Suprapubic skin (tissue), 4 donors: ENCODE results near the gene MGAT3. TPM values are rescaled to one million over a fixed set of nuclear protein-coding genes. Genes with fewer than 3 reads are reported as not detected.

Experiments used
- DNase-seq, 2 donors: peaks; one replicate each; pipeline ENCODE4 v3.0.0-alpha.2; 2019; ENCODE audit warnings: low spot score in 2 of 2
- H3K27ac ChIP-seq: fragments of 200-600 bp; sonication (generic); one replicate; pipeline ENCODE4 v1.5.1; 2019
- H3K27me3 ChIP-seq: fragments of 200-600 bp; sonication (generic); one replicate; pipeline ENCODE4 v1.5.1; 2019
- H3K36me3 ChIP-seq: fragments of 200-600 bp; sonication (generic); one replicate; pipeline ENCODE4 v1.5.1; 2019
- H3K4me1 ChIP-seq: fragments of 200-600 bp; sonication (generic); one replicate; pipeline ENCODE4 v1.5.1; 2019
- H3K4me3 ChIP-seq: fragments of 200-600 bp; sonication (generic); one replicate; pipeline ENCODE4 v1.5.1; 2019; ENCODE audit warnings: mild to moderate bottlenecking
- H3K9me3 ChIP-seq: fragments of 200-600 bp; sonication (generic); one replicate; pipeline ENCODE4 v1.5.1; 2019
- CTCF ChIP-seq, 2 donors: fragments of 200-600 bp in 1 of 2; fragments of 450-650 bp in 1 of 2; sonication (generic) in 1 of 2; IDR thresholded peaks; one replicate each; pipeline ENCODE4 v1.5.1; 2016 to 2019; ENCODE audit warnings: antibody characterized with exemption in 2 of 2, mild to moderate bottlenecking in 1 of 2, moderate library complexity in 1 of 2
- EP300 ChIP-seq: sonication (generic); formaldehyde crosslinking; IDR thresholded peaks from one replicate; pipeline ENCODE4 v1.6.1; 2017; ENCODE audit warnings: antibody characterized with exemption
- POLR2A ChIP-seq, 2 donors: fragments of 450-650 bp; IDR thresholded peaks; one replicate each; pipeline ENCODE4 v1.6.1; 2017; ENCODE audit warnings: antibody characterized with exemption in 2 of 2, mild to moderate bottlenecking in 2 of 2, moderate library complexity in 2 of 2
- POLR2AphosphoS5 ChIP-seq, 3 donors: sonication (generic); formaldehyde crosslinking; IDR thresholded peaks; one replicate each; pipeline ENCODE4 v1.6.1; 2017; ENCODE audit warnings: antibody characterized with exemption in 3 of 3
- WGBS: methylation state at CpG from one replicate; pipeline ENCODE4 v1.1.5; 2018; 5-methylcytosine and 5-hydroxymethylcytosine counted together
- total RNA-seq, 4 donors: library from RNA; depleted of rRNA; stranded (reverse); fragments of >200 nt; gene quantifications; one replicate each; pipeline ENCODE4 v1.1.0, GENCODE V29; 2016

The MGAT3 gene
- total RNA-seq, 4 donors from 2014 or later, result 2.2 to 3.7 (median 3.0) TPM

- Histone ChIP-seq H3K4me1 (peaks cover 15% of the 10 kb centered on the region), H3K36me3 (peaks cover 92% of the 10 kb centered on the region), H3K27me3 (no peaks in the 10 kb centered on the region), H3K9me3 (no peaks in the 10 kb centered on the region), H3K4me3 (no peak overlapping the region), H3K27ac (no peak overlapping the region)
- no peak for TF ChIP-seq POLR2A (IDR thresholded peaks at IDR 0.05)
- no peak for TF ChIP-seq POLR2AphosphoS5 (IDR thresholded peaks at IDR 0.05)
- no peak for TF ChIP-seq CTCF (IDR thresholded peaks at IDR 0.05)
- no peak for TF ChIP-seq EP300
- no peak for DNase-seq
- WGBS, result 93% methylated on average over 13 of the region's 13 CpGs
These were observed 27.6 kb upstream of the MGAT3 start for GRCh38 chr22:39429186-39429585.

GRCh38 chr22:39429916-39430575, 26.8 kb upstream of the MGAT3 start:
- H3K27ac ChIP-seq, result peak overlapping the region; percentile 73
- TF ChIP-seq CTCF (IDR thresholded peaks at IDR 0.05) (no peak), POLR2A (IDR thresholded peaks at IDR 0.05) (no peak), EP300 (no peak), POLR2AphosphoS5 (IDR thresholded peaks at IDR 0.05) (no peak)
- peaks cover 15% of the 10 kb centered on the region for H3K4me1 ChIP-seq
- no peak for DNase-seq
- peaks cover 84% of the 10 kb centered on the region for H3K36me3 ChIP-seq
- no peaks in the 10 kb centered on the region for H3K9me3 ChIP-seq
- no peaks in the 10 kb centered on the region for H3K27me3 ChIP-seq
- WGBS, result 85% methylated on average over 18 of the region's 27 CpGs
- H3K4me3 ChIP-seq, result no peak overlapping the region

GRCh38 chr22:39430576-39431150, 26.1 kb upstream of the MGAT3 start:
- H3K27ac ChIP-seq, result peak overlapping the region; percentile 73
- no peaks in the 10 kb centered on the region for H3K9me3 ChIP-seq
- no peaks in the 10 kb centered on the region for H3K27me3 ChIP-seq
- TF ChIP-seq POLR2AphosphoS5 (IDR thresholded peaks at IDR 0.05) (no peak), POLR2A (IDR thresholded peaks at IDR 0.05) (no peak), EP300 (no peak), CTCF (IDR thresholded peaks at IDR 0.05) (no peak)
- peaks cover 15% of the 10 kb centered on the region for H3K4me1 ChIP-seq
- WGBS, result 81% methylated on average over 9 of the region's 10 CpGs
- H3K36me3 ChIP-seq, result peaks cover 83% of the 10 kb centered on the region
- no peak overlapping the region for H3K4me3 ChIP-seq
- DNase-seq, result no peak

GRCh38 chr22:39431216-39431801, 25.5 kb upstream of the MGAT3 start:
- TF ChIP-seq EP300 (no peak), POLR2A (IDR thresholded peaks at IDR 0.05) (no peak), POLR2AphosphoS5 (IDR thresholded peaks at IDR 0.05) (no peak), CTCF (IDR thresholded peaks at IDR 0.05) (no peak)
- WGBS, result 79% methylated on average over 8 of the region's 11 CpGs
- no peaks in the 10 kb centered on the region for H3K9me3 ChIP-seq
- DNase-seq, result no peak
- H3K27ac ChIP-seq, result peak overlapping the region; percentile 73
- H3K36me3 ChIP-seq, result peaks cover 77% of the 10 kb centered on the region
- H3K4me1 ChIP-seq, result peaks cover 15% of the 10 kb centered on the region
- no peak overlapping the region for H3K4me3 ChIP-seq
- H3K27me3 ChIP-seq, result no peaks in the 10 kb centered on the region

GRCh38 chr22:39431821-39432251, 25.0 kb upstream of the MGAT3 start:
- peaks cover 72% of the 10 kb centered on the region for H3K36me3 ChIP-seq
- H3K9me3 ChIP-seq, result no peaks in the 10 kb centered on the region
- H3K4me3 ChIP-seq, result no peak overlapping the region
- H3K4me1 ChIP-seq, result peaks cover 15% of the 10 kb centered on the region
- no peak for TF ChIP-seq POLR2AphosphoS5 (IDR thresholded peaks at IDR 0.05)
- no peak for TF ChIP-seq POLR2A (IDR thresholded peaks at IDR 0.05)
- TF ChIP-seq CTCF (IDR thresholded peaks at IDR 0.05), result no peak
- no peak for TF ChIP-seq EP300
- H3K27me3 ChIP-seq, result no peaks in the 10 kb centered on the region
- no peak for DNase-seq
- H3K27ac ChIP-seq, result peak overlapping the region; percentile 73
- 43% methylated on average over 4 of the region's 8 CpGs for WGBS
